Ovary (tissue), 3 donors: ENCODE results near the gene FSTL3.

ENCODE experiments used
- POLR2A ChIP-seq: fragments of 450-650 bp; IDR thresholded peaks from one replicate; pipeline ENCODE4 v1.6.1; 2017; ENCODE audit warnings: antibody characterized with exemption, mild to moderate bottlenecking, moderate library complexity
- TF ChIP-seq, protein P1 (sequence below), 3 donors: fragments of 450-650 bp in 2 of 3; fragments of 200-600 bp in 1 of 3; IDR thresholded peaks; one replicate each; pipeline versions ENCODE4 v1.5.1 to v1.8.0; 2016 to 2022; ENCODE audit warnings: antibody characterized with exemption in 3 of 3, mild to moderate bottlenecking in 1 of 3
- donor health status: DM: no; HTN: no; CAD: no.

DNA sequence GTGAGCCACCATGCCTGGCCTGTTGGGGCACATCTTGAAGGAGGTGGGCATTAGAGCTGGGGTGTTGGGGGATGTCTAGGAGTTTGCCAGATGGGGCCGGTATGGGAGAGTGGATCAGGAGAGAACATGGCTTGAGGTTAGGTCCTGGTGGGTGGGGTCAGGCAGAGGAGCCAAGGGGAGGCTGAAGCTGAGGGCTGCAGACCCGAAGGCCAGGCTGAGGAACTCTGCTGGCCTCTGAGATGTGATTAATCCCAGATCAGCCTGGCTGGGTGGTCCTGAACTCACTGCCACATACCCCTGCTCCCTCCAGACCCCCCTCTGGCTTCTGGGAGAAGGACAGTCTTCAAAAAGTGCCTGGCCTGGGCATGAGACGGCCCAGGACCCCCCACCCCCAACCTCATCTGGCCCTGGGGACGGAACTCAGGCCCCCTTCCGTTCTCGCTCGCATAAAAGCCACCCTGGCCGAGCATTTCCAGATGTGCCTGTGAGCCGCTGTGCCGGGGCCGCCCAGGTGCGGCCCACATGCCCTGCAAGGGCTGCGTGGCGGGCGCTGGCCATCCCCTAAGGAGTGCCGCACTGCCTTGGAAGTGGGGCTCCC lies 2.7 kb downstream of the FSTL3 start:
- TF ChIP-seq, protein P1, sequence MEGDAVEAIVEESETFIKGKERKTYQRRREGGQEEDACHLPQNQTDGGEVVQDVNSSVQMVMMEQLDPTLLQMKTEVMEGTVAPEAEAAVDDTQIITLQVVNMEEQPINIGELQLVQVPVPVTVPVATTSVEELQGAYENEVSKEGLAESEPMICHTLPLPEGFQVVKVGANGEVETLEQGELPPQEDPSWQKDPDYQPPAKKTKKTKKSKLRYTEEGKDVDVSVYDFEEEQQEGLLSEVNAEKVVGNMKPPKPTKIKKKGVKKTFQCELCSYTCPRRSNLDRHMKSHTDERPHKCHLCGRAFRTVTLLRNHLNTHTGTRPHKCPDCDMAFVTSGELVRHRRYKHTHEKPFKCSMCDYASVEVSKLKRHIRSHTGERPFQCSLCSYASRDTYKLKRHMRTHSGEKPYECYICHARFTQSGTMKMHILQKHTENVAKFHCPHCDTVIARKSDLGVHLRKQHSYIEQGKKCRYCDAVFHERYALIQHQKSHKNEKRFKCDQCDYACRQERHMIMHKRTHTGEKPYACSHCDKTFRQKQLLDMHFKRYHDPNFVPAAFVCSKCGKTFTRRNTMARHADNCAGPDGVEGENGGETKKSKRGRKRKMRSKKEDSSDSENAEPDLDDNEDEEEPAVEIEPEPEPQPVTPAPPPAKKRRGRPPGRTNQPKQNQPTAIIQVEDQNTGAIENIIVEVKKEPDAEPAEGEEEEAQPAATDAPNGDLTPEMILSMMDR (IDR thresholded peaks at IDR 0.05), result no peak
- TF ChIP-seq POLR2A, result no peak
